ENCODE data around the gene RANBP3. TPM values are rescaled to one million over a fixed set of nuclear protein-coding genes. Genes with fewer than 3 reads are reported as not detected.

RANBP3 gene
- total RNA-seq, 1 experiment from 2014 or later: 62.4 TPM

- no TSS peak for BruUV-seq (replicated peaks)
- H3K9ac ChIP-seq (ENCODE audit: low read length): 0 out of 2 replicates have a peak overlapping the region, but pooled peaks have one; percentile 11
- H4K20me1 ChIP-seq (ENCODE audit: insufficient read depth): peaks cover 5% of the 10 kb centered on the region; the same call in 1 of the 2 replicates
These were observed 9.2 kb downstream of the RANBP3 start for GRCh38 chr19:5968431-5969373.

GRCh38 chr19:5967994-5968430 lies 9.9 kb downstream of the RANBP3 start:
- peaks cover 3 to 7% of the 10 kb centered on the region in 2 experiments; a peak in 2 of 4 replicates for H3K36me3 ChIP-seq (ENCODE audit: control insufficient read depth in 1 of 2, insufficient read depth in 2 of 2, low read length in 2 of 2)
- no peak for TF ChIP-seq ZBTB33 (IDR thresholded peaks at IDR 0.05; ENCODE audit: extremely low read depth, insufficient replicate concordance, low read length)
- TF ChIP-seq CTCF (IDR thresholded peaks at IDR 0.05 in 2 of 3, conservative IDR thresholded peaks at IDR 0.05 in 1 of 3; ENCODE audit: borderline replicate concordance in 1 of 3, insufficient read depth in 1 of 3, low read depth in 2 of 3, low read length in 2 of 3): peak; percentile 56 to 89 (median 86)
- no peak for TF ChIP-seq CEBPB (IDR thresholded peaks at IDR 0.05; ENCODE audit: low read depth)
- peak; percentile 63 for TF ChIP-seq RAD21 (IDR thresholded peaks at IDR 0.05; ENCODE audit: low read depth)
- no peak overlapping the region for H3K4me3 ChIP-seq (replicated peaks in 1 of 2; ENCODE audit: low read depth in 1 of 2, low read length in 2 of 2)
- POLR2A ChIA-PET: interaction anchor here (1.1 kb wide), 1 partner anchor 10 kb away, joined by 3 read pairs; the partner anchor contains the start of gene RANBP3
- H3K79me2 ChIP-seq (ENCODE audit: insufficient read depth, low read length): peaks cover 100% of the 10 kb centered on the region
- no peaks in the 10 kb centered on the region for H3K27me3 ChIP-seq (ENCODE audit: insufficient read depth, low read length)
- no peaks in the 10 kb centered on the region for H3K9me3 ChIP-seq (ENCODE audit: control insufficient read depth in 1 of 2, insufficient read depth in 1 of 2, low read depth in 1 of 2, low read length in 2 of 2)
- CTCF ChIA-PET: interaction anchor here (0.6 to 2.1 kb wide), 16 partner anchors 8 to 285 kb away, joined by 3 to 21 read pairs (median 5); partner anchors contain the start of genes NDUFA11 and RANBP3
- peaks cover 5% of the 10 kb centered on the region; the same call in 1 of the 2 replicates for H4K20me1 ChIP-seq (ENCODE audit: insufficient read depth)
- no TSS peak for BruUV-seq (replicated peaks)
- no peaks in the 10 kb centered on the region for H3K9me2 ChIP-seq (ENCODE audit: insufficient read depth)
- RAD21 ChIA-PET (ENCODE audit: low non-redundant PET in 1 of 2, low total read pairs in 2 of 2, uncharacterized antibody in 2 of 2, unreplicated experiment in 2 of 2): interaction anchor here in 1 of 2 experiments (1.0 kb wide), 1 partner anchor 54 kb away, joined by 3 read pairs; no protein-coding TSS in a partner anchor
- peak; percentile 50 for DNase-seq (ENCODE audit: low read depth, low spot score)
- intact Hi-C loops (cut with micrococcal nuclease): loop anchor here (5.0 kb wide), 1 partner anchor 156 kb away; no protein-coding TSS in a partner anchor
- peaks cover 0 to 12% of the 10 kb centered on the region in 2 experiments; a peak in 2 of 4 replicates for H3K4me1 ChIP-seq (ENCODE audit: control insufficient read depth in 1 of 2, insufficient read depth in 2 of 2, low read length in 2 of 2)
- ATAC-seq: peak; percentile 88
- 0 out of 2 replicates have a peak overlapping the region, but pooled peaks have one; percentile 11 for H3K9ac ChIP-seq (ENCODE audit: low read length)
- H2AFZ ChIP-seq (ENCODE audit: low read depth, low read length, poor library complexity, severe bottlenecking): no peak overlapping the region
- peak overlapping the region; percentile 13; the same call in 1 of the 2 replicates for H3K4me2 ChIP-seq (ENCODE audit: low read length)
- H3K27ac ChIP-seq (ENCODE audit: low read depth, low read length): peak overlapping the region; percentile 45

More at GRCh38 chr19:5968431-5969373, 9.2 kb downstream of the RANBP3 start:
- Histone ChIP-seq H3K79me2 (ENCODE audit: insufficient read depth, low read length) (peaks cover 100% of the 10 kb centered on the region), H3K4me3 (replicated peaks in 1 of 2; ENCODE audit: low read depth in 1 of 2, low read length in 2 of 2) (no peak overlapping the region), H3K4me2 (ENCODE audit: low read length) (peak overlapping the region; percentile 13; the same call in 1 of the 2 replicates), H3K9me2 (ENCODE audit: insufficient read depth) (no peaks in the 10 kb centered on the region), H3K36me3 (ENCODE audit: control insufficient read depth in 1 of 2, insufficient read depth in 2 of 2, low read length in 2 of 2) (peaks cover 3 to 13% of the 10 kb centered on the region in 2 experiments; a peak in 2 of 4 replicates), H2AFZ (ENCODE audit: low read depth, low read length, poor library complexity, severe bottlenecking) (no peak overlapping the region), H3K9me3 (ENCODE audit: control insufficient read depth in 1 of 2, insufficient read depth in 1 of 2, low read depth in 1 of 2, low read length in 2 of 2) (no peaks in the 10 kb centered on the region), H3K27ac (ENCODE audit: low read depth, low read length) (peak overlapping the region; percentile 45), H3K4me1 (ENCODE audit: control insufficient read depth in 1 of 2, insufficient read depth in 2 of 2, low read length in 2 of 2) (peaks cover 0 to 12% of the 10 kb centered on the region in 2 experiments; a peak in 2 of 4 replicates), H3K27me3 (ENCODE audit: insufficient read depth, low read length) (no peaks in the 10 kb centered on the region)
- no peak for DNase-seq (ENCODE audit: low read depth, low spot score)
- intact Hi-C loops (cut with micrococcal nuclease): loop anchor here (5.0 kb wide), 1 partner anchor 156 kb away; no protein-coding TSS in a partner anchor
- RAD21 ChIA-PET (ENCODE audit: low non-redundant PET in 1 of 2, low total read pairs in 2 of 2, uncharacterized antibody in 2 of 2, unreplicated experiment in 2 of 2): interaction anchor here in 1 of 2 experiments (1.0 kb wide), 1 partner anchor 53 kb away, joined by 3 read pairs; no protein-coding TSS in a partner anchor
- TF ChIP-seq ZFX (IDR thresholded peaks at IDR 0.05) (0 out of 2 replicates have a peak, but pooled peaks have one; percentile 25), MAX (IDR thresholded peaks at IDR 0.05) (no peak)
- CTCF ChIA-PET: interaction anchor here (0.6 to 2.1 kb wide), 15 partner anchors 9 to 284 kb away, joined by 3 to 21 read pairs (median 6); partner anchors contain the start of genes NDUFA11 and RANBP3
- peak; percentile 26 for ATAC-seq
- POLR2A ChIA-PET: interaction anchor here (1.1 kb wide), 1 partner anchor 9 kb away, joined by 3 read pairs; the partner anchor contains the start of gene RANBP3

All from HCT116 (cell line).